Stomach (tissue), 4 donors: ENCODE data around the gene CERS4.

Experiments
- EP300 ChIP-seq: sonication (generic); formaldehyde crosslinking; IDR thresholded peaks from one replicate; pipeline ENCODE4 v1.6.1; 2017; ENCODE audit warnings: antibody characterized with exemption
- POLR2A ChIP-seq, 4 donors: fragments of 450-650 bp; IDR thresholded peaks; one replicate each; pipeline ENCODE4 v1.6.1; 2016; ENCODE audit warnings: antibody characterized with exemption in 4 of 4, control low read depth in 2 of 4, mild to moderate bottlenecking in 1 of 4, moderate library complexity in 1 of 4
- TF ChIP-seq, protein P1 (sequence below), 7 experiments: fragments of 450-650 bp in 4 of 7; fragments of 200-600 bp in 3 of 7; sonication (generic) in 3 of 7; IDR thresholded peaks; one replicate each; pipeline ENCODE4 v1.5.1; 2016 to 2019; ENCODE audit warnings: antibody characterized with exemption in 7 of 7, control low read depth in 2 of 7, mild to moderate bottlenecking in 1 of 7

GRCh38 chr19:8220481-8220880 is 11.3 kb downstream of the CERS4 start:
- TF ChIP-seq, protein P1, sequence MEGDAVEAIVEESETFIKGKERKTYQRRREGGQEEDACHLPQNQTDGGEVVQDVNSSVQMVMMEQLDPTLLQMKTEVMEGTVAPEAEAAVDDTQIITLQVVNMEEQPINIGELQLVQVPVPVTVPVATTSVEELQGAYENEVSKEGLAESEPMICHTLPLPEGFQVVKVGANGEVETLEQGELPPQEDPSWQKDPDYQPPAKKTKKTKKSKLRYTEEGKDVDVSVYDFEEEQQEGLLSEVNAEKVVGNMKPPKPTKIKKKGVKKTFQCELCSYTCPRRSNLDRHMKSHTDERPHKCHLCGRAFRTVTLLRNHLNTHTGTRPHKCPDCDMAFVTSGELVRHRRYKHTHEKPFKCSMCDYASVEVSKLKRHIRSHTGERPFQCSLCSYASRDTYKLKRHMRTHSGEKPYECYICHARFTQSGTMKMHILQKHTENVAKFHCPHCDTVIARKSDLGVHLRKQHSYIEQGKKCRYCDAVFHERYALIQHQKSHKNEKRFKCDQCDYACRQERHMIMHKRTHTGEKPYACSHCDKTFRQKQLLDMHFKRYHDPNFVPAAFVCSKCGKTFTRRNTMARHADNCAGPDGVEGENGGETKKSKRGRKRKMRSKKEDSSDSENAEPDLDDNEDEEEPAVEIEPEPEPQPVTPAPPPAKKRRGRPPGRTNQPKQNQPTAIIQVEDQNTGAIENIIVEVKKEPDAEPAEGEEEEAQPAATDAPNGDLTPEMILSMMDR (IDR thresholded peaks at IDR 0.05): no peak
- TF ChIP-seq POLR2A (IDR thresholded peaks at IDR 0.05) (no peak), EP300 (no peak)
